GM12878 (cell line): ENCODE data around the gene LIN28B. TPM values are rescaled to one million over a fixed set of nuclear protein-coding genes. Genes with fewer than 3 reads are reported as not detected.

Experiments used
- ATAC-seq: fragments of 200-7000 bp; cut with Tn5 transposase; 3 replicates; pipeline ENCODE4 v1.9.1; 2020; ENCODE audit warnings: mild to moderate bottlenecking, moderate library complexity
- BruUV-seq: library from RNA; stranded (reverse); fragments of 400-500 nt; replicated peaks from 2 replicates; lab custom pipeline; 2021; lab: Mats Ljungman, UMichigan
- CTCF ChIA-PET: fragments of 300-600 bp; sonication (Branson Sonifier 250); formaldehyde crosslinking; extraction: SDS; loops from one replicate; lab custom pipeline; 2021; ENCODE audit warnings: inconsistent platforms; lab: Yijun Ruan, JAX
- POLR2A ChIA-PET: fragments of 350-600 bp; formaldehyde crosslinking; extraction: SDS; loops from one replicate; lab custom pipeline; 2021; ENCODE audit warnings: inconsistent platforms; lab: Charles Lee
- RAD21 ChIA-PET: fragments of 300-600 bp; sonication (Branson Sonifier 250); formaldehyde crosslinking; loops from one replicate; lab custom pipeline; 2023; ENCODE audit warnings: antibody characterized with exemption; ENCODE audit not compliant: unreplicated experiment; lab: Charles Lee
- SMC1A ChIA-PET: fragments of 300-600 bp; sonication (Branson Sonifier 250); formaldehyde crosslinking; loops from one replicate; lab custom pipeline; 2023; ENCODE audit not compliant: unreplicated experiment, uncharacterized antibody; lab: Charles Lee
- DNase-seq: peaks from one replicate; pipeline ENCODE4 v3.0.0-alpha.2; 2011; ENCODE audit warnings: low read depth, low spot score
- FAIRE-seq: peaks from 3 replicates; lab custom pipeline; 2011; peaks lifted over from hg19 to GRCh38; lab: Jason Lieb, UNC
- H2AFZ ChIP-seq: 2 replicates; pipeline ENCODE4 v1.6.0; 2011; ENCODE audit warnings: low read depth, low read length, control low read depth; ENCODE audit not compliant: control insufficient read depth
- H3K27ac ChIP-seq: 2 replicates; pipeline ENCODE4 v1.5.1; 2011; ENCODE audit warnings: control low read depth; ENCODE audit not compliant: control insufficient read depth, insufficient read depth
- H3K27me3 ChIP-seq, 2 experiments: replicated peaks in 1 of 2; 2 replicates each; pipeline versions ENCODE4 v1.6.0 to v1.6.1; 2011; ENCODE audit warnings: low read length in 1 of 2; ENCODE audit not compliant: control insufficient read depth in 2 of 2, insufficient read depth in 2 of 2
- H3K36me3 ChIP-seq, 2 experiments: 2 replicates each; pipeline ENCODE4 v1.5.1; 2011; ENCODE audit warnings: low read length in 1 of 2; ENCODE audit not compliant: control insufficient read depth in 2 of 2, insufficient read depth in 2 of 2
- H3K4me1 ChIP-seq: 2 replicates; pipeline ENCODE4 v1.6.1; 2011; ENCODE audit warnings: mild to moderate bottlenecking, low read length, moderate library complexity, mixed read lengths; ENCODE audit not compliant: control insufficient read depth, insufficient read depth
- H3K4me2 ChIP-seq: 2 replicates; pipeline ENCODE4 v1.6.0; 2011; ENCODE audit warnings: control low read depth; ENCODE audit not compliant: control insufficient read depth, insufficient read depth
- H3K4me3 ChIP-seq: fragments of 200-600 bp; sonication (generic); 2 replicates; pipeline ENCODE4 v1.5.1; 2016
- H3K79me2 ChIP-seq: 2 replicates; pipeline ENCODE4 v1.6.0; 2011; ENCODE audit warnings: low read length; ENCODE audit not compliant: control insufficient read depth, insufficient read depth
- H3K9ac ChIP-seq: 2 replicates; pipeline ENCODE4 v1.8.0; 2011; ENCODE audit warnings: low read length, control low read depth, mixed read lengths; ENCODE audit not compliant: control insufficient read depth, insufficient read depth
- H3K9me3 ChIP-seq: replicated peaks from 3 replicates; pipeline ENCODE4 v1.5.1; 2011; ENCODE audit warnings: mild to moderate bottlenecking, low read length; ENCODE audit not compliant: control insufficient read depth, insufficient read depth
- H4K20me1 ChIP-seq: 2 replicates; pipeline ENCODE4 v1.6.0; 2011; ENCODE audit not compliant: control insufficient read depth, insufficient read depth
- BMI1 ChIP-seq: fragments of 450-650 bp; IDR thresholded peaks from 2 replicates; pipeline ENCODE4 v1.6.1; 2016; ENCODE audit warnings: mild to moderate bottlenecking, moderate library complexity, borderline replicate concordance
- CBX3 ChIP-seq: fragments of 200-600 bp; sonication (generic); IDR thresholded peaks from 2 replicates; pipeline ENCODE4 v1.6.1; 2016; ENCODE audit warnings: low read depth, borderline replicate concordance
- IKZF1 ChIP-seq: fragments of 450-650 bp; conservative IDR thresholded peaks from 2 replicates; pipeline ENCODE4 v1.6.1; 2017; ENCODE audit warnings: antibody characterized with exemption, mild to moderate bottlenecking
- JUND ChIP-seq: IDR thresholded peaks from 2 replicates; pipeline ENCODE4 v1.6.1; 2012; ENCODE audit warnings: low read depth, mild to moderate bottlenecking, low read length, improper control_type of control experiment, moderate library complexity
- MEF2B ChIP-seq: fragments of 450-650 bp; IDR thresholded peaks from 2 replicates; pipeline ENCODE4 v1.6.1; 2018; ENCODE audit warnings: mild to moderate bottlenecking, moderate library complexity; ENCODE audit not compliant: partially characterized antibody, poor library complexity, severe bottlenecking
- MTA2 ChIP-seq: fragments of 450-650 bp; IDR thresholded peaks from 2 replicates; pipeline ENCODE4 v1.6.1; 2016; ENCODE audit warnings: low read depth, mild to moderate bottlenecking, moderate library complexity
- RAD51 ChIP-seq: fragments of 450-650 bp; IDR thresholded peaks from 2 replicates; pipeline ENCODE4 v1.6.1; 2016; ENCODE audit warnings: moderate library complexity, mild to moderate bottlenecking, inconsistent platforms
- RFX5 ChIP-seq: IDR thresholded peaks from 2 replicates; pipeline ENCODE4 v1.6.1; 2011; ENCODE audit warnings: low read depth, low read length, improper control_type of control experiment
- SUZ12 ChIP-seq: fragments of 200-600 bp; sonication (generic); IDR thresholded peaks from one replicate; pipeline ENCODE4 v1.6.1; 2018; ENCODE audit warnings: antibody characterized with exemption, mild to moderate bottlenecking; ENCODE audit not compliant: unreplicated experiment
- TBL1XR1 ChIP-seq: IDR thresholded peaks from 2 replicates; pipeline ENCODE4 v1.6.1; 2012; ENCODE audit warnings: low read depth, low read length, improper control_type of control experiment
- YY1 ChIP-seq: IDR thresholded peaks from 2 replicates; pipeline ENCODE4 v1.6.1; 2011; ENCODE audit warnings: low read depth, mild to moderate bottlenecking, low read length
- WGBS: methylation state at CpG from one replicate; pipeline ENCODE4 v1.1.6; 2016; ENCODE audit warnings: low lambda C conversion rate; ENCODE audit not compliant: insufficient replicate concordance, insufficient coverage; ENCODE audit errors: missing lambda C conversion rate; 5-methylcytosine and 5-hydroxymethylcytosine counted together
- in situ Hi-C: fragments of 300-500 bp; cut with MboI; formaldehyde crosslinking; loops from 9 replicates; pipeline ENCODE4 v1.14.3; 2018; ENCODE audit warnings: mixed read lengths
- intact Hi-C: fragments of 100-400 bp; cut with micrococcal nuclease; formaldehyde crosslinking; loops from one replicate; pipeline ENCODE4 v1.14.2; 2022; ENCODE audit not compliant: unreplicated experiment
- polyA plus RNA-seq, 11 experiments: library from polyadenylated mRNA; depleted of rRNA in 4 of 11; unstranded in 6 of 11; stranded (reverse) in 5 of 11; fragments of >200 nt; fragmentation: Nextera tagmentation in 4 of 11; fragmentation: Illumina TruSeq in 1 of 11; extraction: Ambion mirVana in 4 of 11; extraction: Trizol in 1 of 11; gene quantifications; 1 replicate in 1 of 11; 2 replicates in 10 of 11; pipeline versions ENCODE4 v1.2.1 to v1.2.3, GENCODE V29; 2011 to 2016; ENCODE audit warnings: inconsistent platforms in 2 of 11, missing spikeins in 2 of 11, low read depth in 1 of 11
- total RNA-seq, 4 experiments: library from RNA; depleted of rRNA in 3 of 4; stranded (reverse); fragments of >200 nt in 3 of 4; fragmentation: Illumina TruSeq in 1 of 4; extraction: Trizol in 1 of 4; gene quantifications; 2 replicates each; pipeline versions ENCODE4 v1.2.1 to v1.2.3, GENCODE V29; 2013 to 2021
- TF ChIP-seq, protein P1 (sequence below): IDR thresholded peaks from 2 replicates; pipeline ENCODE4 v1.6.1; 2011; ENCODE audit warnings: mild to moderate bottlenecking, low read depth, low read length, moderate library complexity; ENCODE audit not compliant: insufficient replicate concordance
- TF ChIP-seq, protein P2 (sequence below): fragments of 450-650 bp; IDR thresholded peaks from 2 replicates; pipeline ENCODE4 v1.6.1; 2017; ENCODE audit warnings: mild to moderate bottlenecking
- TF ChIP-seq, protein P3 (sequence below): fragments of 450-650 bp; IDR thresholded peaks from 2 replicates; pipeline ENCODE4 v1.6.1; 2018; ENCODE audit warnings: mild to moderate bottlenecking, low read depth, moderate library complexity; ENCODE audit not compliant: partially characterized antibody

LIN28B gene
- total and polyA plus RNA-seq, 10 of the 15 experiments (the other 5 are each of a cell fraction or from before 2014, with no cell fraction given) = 0.01 to 2.4 (median 0.09) TPM; not detected in 6

DNA sequence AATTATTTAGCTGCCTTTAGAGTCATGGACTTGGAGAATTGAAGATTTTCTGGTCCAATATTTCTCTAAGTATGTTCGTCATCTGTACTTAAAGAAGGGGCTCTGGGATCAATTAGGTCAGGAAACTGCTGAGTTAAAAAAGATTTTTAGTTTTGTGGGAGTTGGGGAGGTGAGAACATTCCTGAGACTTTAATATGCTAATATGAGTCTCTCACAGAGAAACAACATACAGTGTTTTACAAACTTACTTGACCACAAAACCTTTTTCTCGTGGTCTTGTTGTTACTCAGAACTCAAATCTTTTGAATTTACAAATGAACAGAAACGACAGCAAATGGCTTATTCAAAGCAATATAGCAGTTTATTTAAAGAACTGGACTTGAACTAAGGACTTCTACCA, 67.9 kb downstream of the LIN28B start (continued):
- TF ChIP-seq, protein P1, sequence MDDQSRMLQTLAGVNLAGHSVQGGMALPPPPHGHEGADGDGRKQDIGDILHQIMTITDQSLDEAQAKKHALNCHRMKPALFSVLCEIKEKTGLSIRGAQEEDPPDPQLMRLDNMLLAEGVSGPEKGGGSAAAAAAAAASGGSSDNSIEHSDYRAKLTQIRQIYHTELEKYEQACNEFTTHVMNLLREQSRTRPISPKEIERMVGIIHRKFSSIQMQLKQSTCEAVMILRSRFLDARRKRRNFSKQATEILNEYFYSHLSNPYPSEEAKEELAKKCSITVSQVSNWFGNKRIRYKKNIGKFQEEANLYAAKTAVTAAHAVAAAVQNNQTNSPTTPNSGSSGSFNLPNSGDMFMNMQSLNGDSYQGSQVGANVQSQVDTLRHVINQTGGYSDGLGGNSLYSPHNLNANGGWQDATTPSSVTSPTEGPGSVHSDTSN = no peak

DNA sequence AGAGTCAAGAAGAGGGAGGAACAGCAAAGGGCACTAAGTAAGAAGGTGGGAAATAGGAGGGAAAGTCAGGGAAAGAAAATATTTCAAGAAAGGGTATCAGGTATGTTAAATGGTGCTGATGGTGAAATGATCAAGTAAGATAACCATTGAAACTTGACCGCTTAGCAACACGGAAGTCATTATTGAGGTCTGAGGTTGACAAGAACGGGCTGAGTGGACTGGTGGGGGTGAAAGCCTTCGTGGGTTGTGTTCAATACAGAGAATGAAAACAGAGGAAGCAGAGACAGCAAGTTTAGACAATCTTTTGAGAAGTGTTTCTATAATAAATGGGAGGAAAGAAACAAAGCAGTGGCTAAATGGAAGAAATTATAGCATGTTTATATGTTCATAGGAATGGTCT, 72.0 kb downstream of the LIN28B start:
- RAD21 ChIA-PET = no interaction called here
- TF ChIP-seq RAD51 (no peak), TBL1XR1 (no peak), IKZF1 (no peak), MEF2B (no peak), JUND (no peak), RFX5 (no peak), YY1 (no peak), BMI1 (no peak), SUZ12 (no peak), CBX3 (no peak), MTA2 (no peak)
- TF ChIP-seq, protein P2, sequence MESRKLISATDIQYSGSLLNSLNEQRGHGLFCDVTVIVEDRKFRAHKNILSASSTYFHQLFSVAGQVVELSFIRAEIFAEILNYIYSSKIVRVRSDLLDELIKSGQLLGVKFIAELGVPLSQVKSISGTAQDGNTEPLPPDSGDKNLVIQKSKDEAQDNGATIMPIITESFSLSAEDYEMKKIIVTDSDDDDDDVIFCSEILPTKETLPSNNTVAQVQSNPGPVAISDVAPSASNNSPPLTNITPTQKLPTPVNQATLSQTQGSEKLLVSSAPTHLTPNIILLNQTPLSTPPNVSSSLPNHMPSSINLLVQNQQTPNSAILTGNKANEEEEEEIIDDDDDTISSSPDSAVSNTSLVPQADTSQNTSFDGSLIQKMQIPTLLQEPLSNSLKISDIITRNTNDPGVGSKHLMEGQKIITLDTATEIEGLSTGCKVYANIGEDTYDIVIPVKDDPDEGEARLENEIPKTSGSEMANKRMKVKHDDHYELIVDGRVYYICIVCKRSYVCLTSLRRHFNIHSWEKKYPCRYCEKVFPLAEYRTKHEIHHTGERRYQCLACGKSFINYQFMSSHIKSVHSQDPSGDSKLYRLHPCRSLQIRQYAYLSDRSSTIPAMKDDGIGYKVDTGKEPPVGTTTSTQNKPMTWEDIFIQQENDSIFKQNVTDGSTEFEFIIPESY = no peak
- TF ChIP-seq, protein P3, sequence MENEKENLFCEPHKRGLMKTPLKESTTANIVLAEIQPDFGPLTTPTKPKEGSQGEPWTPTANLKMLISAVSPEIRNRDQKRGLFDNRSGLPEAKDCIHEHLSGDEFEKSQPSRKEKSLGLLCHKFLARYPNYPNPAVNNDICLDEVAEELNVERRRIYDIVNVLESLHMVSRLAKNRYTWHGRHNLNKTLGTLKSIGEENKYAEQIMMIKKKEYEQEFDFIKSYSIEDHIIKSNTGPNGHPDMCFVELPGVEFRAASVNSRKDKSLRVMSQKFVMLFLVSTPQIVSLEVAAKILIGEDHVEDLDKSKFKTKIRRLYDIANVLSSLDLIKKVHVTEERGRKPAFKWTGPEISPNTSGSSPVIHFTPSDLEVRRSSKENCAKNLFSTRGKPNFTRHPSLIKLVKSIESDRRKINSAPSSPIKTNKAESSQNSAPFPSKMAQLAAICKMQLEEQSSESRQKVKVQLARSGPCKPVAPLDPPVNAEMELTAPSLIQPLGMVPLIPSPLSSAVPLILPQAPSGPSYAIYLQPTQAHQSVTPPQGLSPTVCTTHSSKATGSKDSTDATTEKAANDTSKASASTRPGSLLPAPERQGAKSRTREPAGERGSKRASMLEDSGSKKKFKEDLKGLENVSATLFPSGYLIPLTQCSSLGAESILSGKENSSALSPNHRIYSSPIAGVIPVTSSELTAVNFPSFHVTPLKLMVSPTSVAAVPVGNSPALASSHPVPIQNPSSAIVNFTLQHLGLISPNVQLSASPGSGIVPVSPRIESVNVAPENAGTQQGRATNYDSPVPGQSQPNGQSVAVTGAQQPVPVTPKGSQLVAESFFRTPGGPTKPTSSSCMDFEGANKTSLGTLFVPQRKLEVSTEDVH = no peak

More for the DNA sequence above, 72.0 kb downstream of the LIN28B start:
- Histone ChIP-seq H3K9me3 (no peaks in the 10 kb centered on the region), H2AFZ (no peak overlapping the region), H3K4me1 (no peaks in the 10 kb centered on the region), H4K20me1 (no peaks in the 10 kb centered on the region), H3K4me2 (no peak overlapping the region), H3K9ac (no peak overlapping the region), H3K27me3 (no peaks in the 10 kb centered on the region), H3K79me2 (no peaks in the 10 kb centered on the region), H3K27ac (no peak overlapping the region), H3K4me3 (no peak overlapping the region), H3K36me3 (no peaks in the 10 kb centered on the region)
- ChIA-PET SMC1A (interaction anchor here (0.7 kb wide), 1 partner anchor 23 kb away, joined by 3 read pairs; no protein-coding TSS in a partner anchor), CTCF (interaction anchor here (0.7 kb wide), 1 partner anchor 14 kb away, joined by 5 read pairs; no protein-coding TSS in a partner anchor), POLR2A (no interaction called here)
- intact Hi-C loops = no loop called here
- peak; percentile 33; the same call in 1 of the 3 replicates for ATAC-seq
- WGBS = 15% methylated on average over 4 of the region's 4 CpGs
- no peak for DNase-seq
- no TSS peak for BruUV-seq
- in situ Hi-C loops = no loop called here
- FAIRE-seq = no peak
